Stimulated activated CD4-positive, alpha-beta T cell treated with anti-CD3 and anti-CD28 coated beads, Interleukin-1b, Interleukin-23, amount 100 ng/mL, for 1 hour (primary cell): ENCODE results near the gene FBXO36.
A peak's percentile ranks its signal among the peaks of the same experiment; 100 is the strongest.
"Not testable (repeated sequence)": the region's sequence is repeated elsewhere in the genome, so short reads cannot be mapped to it uniquely, and the experiment has no call there.

Experiments
- DNase-seq, 2 donors: peaks; one replicate each; pipeline ENCODE4 v3.0.0-alpha.2; 2020; ENCODE audit warnings: low read depth in 2 of 2

FBXO36 gene, protein sequence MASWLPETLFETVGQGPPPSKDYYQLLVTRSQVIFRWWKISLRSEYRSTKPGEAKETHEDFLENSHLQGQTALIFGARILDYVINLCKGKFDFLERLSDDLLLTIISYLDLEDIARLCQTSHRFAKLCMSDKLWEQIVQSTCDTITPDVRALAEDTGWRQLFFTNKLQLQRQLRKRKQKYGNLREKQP

DNA sequence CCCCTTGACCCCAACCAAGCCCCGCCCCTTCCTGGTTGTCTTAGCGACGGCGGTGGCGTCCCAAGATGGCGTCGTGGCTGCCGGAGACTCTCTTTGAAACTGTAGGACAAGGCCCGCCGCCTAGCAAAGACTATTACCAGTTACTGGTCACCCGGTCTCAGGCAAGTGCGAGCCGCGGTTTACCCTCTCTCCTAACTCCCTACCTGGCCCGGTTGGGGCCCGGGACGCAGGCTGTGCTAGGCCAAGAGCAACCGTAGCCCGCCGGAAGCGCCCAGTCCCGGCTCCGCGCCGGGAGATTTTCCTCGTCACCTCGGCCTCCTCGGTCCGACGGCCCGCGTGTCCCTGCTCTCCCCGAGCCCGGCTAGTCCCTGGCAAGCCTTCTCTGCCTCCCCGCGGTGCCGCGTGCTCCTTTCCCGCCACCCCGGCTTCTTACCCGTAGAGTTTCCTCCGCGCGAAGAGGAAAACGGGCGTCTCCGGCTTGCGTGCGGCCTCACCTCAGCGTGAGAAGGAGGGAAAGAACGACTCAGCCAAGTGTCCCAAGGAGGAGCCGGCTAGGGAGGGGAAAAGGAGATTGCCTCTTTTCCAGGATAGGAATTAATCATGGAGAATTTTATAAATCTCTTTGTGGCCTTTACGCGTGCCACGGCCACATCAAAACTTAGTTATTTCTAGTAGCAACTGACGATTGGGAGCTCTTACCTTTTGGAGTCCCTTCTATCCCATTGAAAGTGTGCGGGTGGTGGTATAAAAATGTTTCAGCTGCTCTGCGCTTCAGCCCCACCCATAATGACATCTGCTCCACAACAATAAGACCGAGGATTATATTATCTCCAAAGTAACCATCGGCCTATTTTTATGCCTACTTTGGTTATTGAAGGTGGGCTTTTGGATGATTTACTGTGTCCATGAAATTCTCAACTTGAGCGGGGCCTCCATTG, at the start of gene FBXO36:
Gene FBXO36 (plus strand): TSS at position 55 of the 938 bp plus-strand sequence. CDS start 11 bp downstream, at position 66.
- peak; percentile 61 to 84 for DNase-seq

DNA sequence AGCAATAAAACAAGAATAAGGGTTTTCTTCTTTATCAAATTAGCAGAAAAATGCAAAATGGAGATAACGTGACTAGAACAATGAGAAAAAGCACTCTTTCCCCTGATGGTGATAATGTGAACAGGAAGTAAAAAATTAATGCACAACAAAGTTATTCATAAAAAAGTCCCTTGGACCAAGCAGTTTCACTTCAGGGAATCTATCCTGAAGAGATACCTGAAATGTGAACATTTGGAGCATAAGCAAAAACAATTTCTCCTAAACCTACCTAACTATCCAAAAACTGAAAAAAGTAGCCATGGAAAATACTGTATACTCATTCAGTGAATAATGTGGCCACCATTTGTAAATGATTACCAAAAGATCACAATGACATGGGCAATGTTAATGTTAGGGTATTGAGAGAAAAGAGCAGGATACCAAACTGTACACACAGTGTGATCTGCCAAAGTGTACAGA, 49.2 kb upstream of the FBXO36 start:
- no peak for DNase-seq

- no peak for DNase-seq
These were observed 47.7 kb upstream of the FBXO36 start for GRCh38 chr2:229874647-229875046.

DNA sequence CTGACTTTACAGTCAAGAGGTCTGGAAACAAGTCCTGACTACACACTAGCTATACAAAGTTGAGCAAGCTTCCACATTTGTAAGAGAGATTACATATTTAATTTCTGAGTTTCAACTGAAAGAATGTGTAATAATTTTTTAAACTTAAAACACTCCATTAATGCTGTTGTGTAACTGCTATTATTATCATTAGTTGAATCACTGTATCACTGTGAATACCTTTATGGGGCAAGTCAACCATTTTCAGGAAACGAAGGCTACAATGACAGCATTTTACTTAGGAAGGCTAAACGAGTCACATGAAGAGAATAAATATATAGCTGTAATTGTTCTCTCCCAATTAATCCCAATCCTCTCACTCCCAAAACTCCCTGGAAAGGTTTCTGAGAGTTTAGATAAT, 46.8 kb upstream of the FBXO36 start:
- no peak for DNase-seq

DNA sequence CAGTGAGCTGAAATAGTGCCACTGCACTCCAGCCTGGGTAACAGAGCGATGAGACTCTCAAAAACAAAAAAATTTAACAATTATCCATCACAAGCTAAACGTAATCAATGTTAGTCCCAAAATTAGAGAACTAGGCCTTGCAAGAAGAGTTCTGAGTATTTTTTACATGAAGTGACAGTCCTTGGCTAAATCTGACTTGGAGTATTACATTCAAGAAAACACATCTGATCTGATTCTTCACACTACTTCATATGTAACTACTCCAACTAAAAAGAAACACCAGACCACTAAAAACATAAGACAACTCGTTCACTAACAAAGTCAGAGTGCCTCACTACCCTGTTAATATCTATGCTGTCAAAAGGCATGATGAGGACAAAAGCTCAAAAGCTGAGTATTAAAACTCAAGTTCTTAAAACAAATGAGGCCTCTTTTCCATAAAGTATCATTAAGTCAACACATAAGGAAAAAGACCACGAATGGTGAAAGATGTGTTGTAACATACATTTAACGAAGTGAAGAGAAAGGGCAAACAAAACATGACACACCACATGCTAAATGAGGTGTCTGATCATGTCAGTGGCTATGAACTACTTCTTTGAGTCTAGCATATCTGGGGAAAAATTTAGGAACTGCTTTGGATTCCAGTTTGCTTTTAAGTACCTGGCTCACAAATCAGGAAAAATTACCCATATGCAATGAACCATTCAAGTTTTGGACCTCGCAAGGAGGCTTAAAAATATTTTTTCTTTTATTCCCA, 42.9 kb upstream of the FBXO36 start:
- no peak for DNase-seq

DNA sequence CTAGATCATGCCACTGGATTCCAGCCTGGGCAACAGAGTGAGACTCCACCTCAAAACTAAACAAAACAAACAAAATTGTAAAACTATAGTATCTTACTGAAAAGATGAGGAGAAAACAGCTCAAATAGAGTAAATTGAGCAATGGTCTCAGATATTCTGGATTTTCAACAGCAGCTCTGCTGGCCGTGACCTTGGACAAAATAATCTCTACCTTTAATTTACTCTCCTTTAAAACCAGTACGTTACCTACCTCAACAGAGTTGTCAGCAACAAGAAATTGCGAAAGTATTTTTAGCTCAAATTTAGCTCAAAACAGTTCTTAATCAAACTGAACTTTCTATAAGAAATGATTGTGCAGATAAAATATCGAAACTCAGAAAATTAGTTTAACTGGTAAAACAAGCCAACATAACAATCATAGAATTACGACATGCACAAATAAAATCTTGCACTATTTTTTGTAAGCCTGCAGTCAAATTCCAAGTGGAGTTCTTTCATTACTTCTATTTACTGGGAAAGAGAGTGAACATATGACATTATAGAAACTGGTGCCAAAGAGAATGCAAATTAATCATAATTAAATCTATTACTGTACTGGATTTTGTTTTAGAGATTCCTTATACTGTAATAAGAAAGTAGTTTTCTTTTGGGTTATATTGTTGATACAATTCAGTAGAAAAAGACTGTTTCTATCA, 41.3 kb upstream of the FBXO36 start:
- DNase-seq: no peak

DNA sequence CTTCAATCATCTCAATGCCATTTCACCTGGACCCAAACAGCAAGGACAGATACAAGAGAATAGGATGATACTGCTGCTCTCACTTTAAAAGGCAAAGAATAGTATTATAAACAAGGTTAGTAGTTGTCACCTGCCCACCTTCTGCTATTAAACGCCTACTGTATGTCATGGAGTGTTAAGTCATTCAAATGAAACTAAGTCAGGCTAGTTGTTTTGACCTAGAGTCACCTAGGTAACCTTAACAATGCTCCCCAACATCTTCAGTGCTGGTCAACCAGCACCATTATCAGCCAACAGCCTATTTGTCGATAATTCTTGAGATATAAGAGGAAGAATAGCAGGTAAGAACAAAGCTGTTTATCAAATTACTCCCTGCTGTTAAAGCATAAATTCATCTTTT, 39.7 kb upstream of the FBXO36 start:
- no peak for DNase-seq

- no peak for DNase-seq
These were observed 37.3 kb upstream of the FBXO36 start for GRCh38 chr2:229884775-229885699.

DNA sequence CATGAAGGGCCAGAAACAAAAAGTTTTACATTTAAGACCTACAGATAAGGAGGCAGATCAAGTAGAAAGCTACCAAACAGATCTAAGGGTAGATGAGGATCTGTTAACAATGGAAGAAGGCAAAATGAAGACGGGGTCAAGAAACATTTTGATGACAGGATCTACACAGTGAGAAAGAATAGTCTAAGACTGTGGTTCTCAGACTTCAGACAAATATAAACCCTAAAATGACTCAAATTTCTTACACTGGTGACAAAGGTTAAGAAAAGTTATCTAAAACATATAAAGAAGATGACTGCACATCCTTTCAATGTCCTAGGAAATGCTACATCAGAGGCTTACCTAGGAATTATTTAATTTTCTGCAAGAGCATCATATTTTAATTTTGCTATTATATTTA, 34.9 kb upstream of the FBXO36 start:
- DNase-seq: no peak

- DNase-seq: no peak
These were observed 34.3 kb upstream of the FBXO36 start for GRCh38 chr2:229888031-229888430.

DNA sequence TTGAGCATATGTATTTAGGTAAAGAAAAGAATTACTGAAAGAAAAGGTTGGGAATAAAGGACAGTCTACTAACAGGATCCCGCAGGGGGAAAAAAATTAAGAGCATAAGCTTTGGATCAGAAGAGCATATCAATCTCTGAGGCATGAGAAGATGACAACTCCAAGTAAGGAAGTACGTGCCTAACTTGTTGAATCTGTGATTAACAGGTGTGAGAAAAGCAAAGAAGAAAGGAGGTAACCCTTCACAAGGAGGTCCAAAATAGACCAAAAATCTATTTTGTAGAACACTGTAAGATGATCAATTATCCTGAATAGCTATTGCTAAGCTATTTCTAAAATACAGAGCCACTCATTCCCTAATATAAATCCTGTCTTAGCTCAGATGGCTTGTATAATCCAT, 33.3 kb upstream of the FBXO36 start:
- no peak for DNase-seq

GRCh38 chr2:229896857-229897256, 25.4 kb upstream of the FBXO36 start:
- no peak for DNase-seq

GRCh38 chr2:229899604-229900003, 22.7 kb upstream of the FBXO36 start:
- DNase-seq: no peak

DNA sequence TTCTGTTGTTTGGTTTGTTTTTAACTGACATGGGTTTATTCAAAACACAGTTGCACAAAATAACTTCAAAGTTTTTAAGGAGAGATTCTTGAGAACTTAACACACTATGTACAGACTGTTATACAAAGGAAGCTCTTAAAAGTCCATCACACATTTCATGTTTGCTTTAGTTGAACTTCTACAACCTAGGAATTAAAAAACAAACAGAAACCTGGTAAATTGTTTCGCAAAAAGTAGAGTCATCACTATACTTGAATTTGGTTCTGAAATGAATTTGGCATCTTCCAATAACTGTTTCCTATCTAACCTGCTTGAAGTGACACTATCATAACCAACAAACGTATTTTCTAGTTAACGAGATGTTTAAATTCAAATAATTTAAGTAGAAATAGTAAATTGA, 22.3 kb upstream of the FBXO36 start:
- no peak for DNase-seq

- not testable (repeated sequence) for DNase-seq
These were observed 21.8 kb upstream of the FBXO36 start for GRCh38 chr2:229900514-229900913.

GRCh38 chr2:229901819-229902218, 20.5 kb upstream of the FBXO36 start:
- no peak for DNase-seq

- no peak for DNase-seq
These were observed 19.3 kb upstream of the FBXO36 start for GRCh38 chr2:229903037-229903436.

- DNase-seq: no peak
These were observed 16.7 kb upstream of the FBXO36 start for GRCh38 chr2:229905601-229906000.

- no peak for DNase-seq
These were observed 13.2 kb upstream of the FBXO36 start for GRCh38 chr2:229909090-229909489.

GRCh38 chr2:229910147-229910831, 12.0 kb upstream of the FBXO36 start:
- no peak for DNase-seq
